ENCODE results near the gene UHRF2. TPM values are rescaled to one million over a fixed set of nuclear protein-coding genes. Genes with fewer than 3 reads are reported as not detected.

Gene UHRF2
- total and polyA plus RNA-seq, 2 of the 13 experiments (the other 11 are each of a cell fraction or from before 2014, with no cell fraction given): 42.1 to 44.2 TPM

DNA sequence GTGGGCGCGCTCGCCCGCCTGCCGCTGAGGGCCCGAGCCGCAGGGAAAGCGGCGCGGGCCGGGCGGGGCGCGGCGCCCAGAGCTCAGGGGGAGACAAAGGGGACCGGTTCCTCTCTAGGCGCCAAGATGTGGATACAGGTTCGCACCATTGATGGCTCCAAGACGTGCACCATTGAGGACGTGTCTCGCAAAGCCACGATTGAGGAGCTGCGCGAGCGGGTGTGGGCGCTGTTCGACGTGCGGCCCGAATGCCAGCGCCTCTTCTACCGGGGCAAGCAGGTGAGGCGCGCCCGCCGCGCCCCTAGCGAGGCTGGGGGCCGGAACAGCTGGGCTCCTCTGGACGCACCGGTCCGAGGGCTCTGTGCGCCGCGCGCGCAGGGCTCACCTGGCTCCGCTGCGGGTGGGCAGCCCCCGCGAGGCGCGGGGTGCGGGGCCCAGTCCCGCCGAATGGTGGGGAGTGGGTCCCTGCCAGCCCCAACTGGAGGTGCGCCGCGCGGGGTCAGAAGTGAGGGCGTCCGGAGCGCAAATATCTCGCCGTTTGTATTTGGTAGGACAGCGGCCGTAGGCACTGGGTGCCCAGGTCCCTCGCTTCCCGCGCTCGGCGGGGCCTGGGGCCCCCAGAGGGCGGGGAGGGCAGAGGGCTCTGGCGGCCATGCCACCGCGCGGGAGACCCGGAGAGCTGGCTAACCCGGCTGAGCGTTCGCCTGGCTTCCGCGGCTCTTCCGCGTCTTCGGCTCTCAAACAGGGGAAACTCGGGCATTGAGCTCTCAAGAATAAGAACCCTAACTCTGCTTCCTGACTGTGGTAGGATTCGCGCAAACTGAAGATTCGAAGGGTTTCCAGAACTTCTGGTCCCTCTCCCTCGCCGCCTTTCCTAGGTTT lies 607 bp downstream of the UHRF2 start (continued):
- no peak for TF ChIP-seq KAT8 (CRISPR knock-in tag; IDR thresholded peaks at IDR 0.05)
- no peak for TF ChIP-seq KAT2B (IDR thresholded peaks at IDR 0.05; ENCODE audit: borderline replicate concordance, low read depth, low read length)
- TF ChIP-seq HNRNPUL1 (IDR thresholded peaks at IDR 0.05; ENCODE audit: low read depth, low read length): no peak
- no peak for TF ChIP-seq ZNF562 (CRISPR knock-in tag; IDR thresholded peaks at IDR 0.05; ENCODE audit: borderline replicate concordance)
- TF ChIP-seq ZFP36L2 (CRISPR knock-in tag; IDR thresholded peaks at IDR 0.05): no peak
- TF ChIP-seq, protein P1, sequence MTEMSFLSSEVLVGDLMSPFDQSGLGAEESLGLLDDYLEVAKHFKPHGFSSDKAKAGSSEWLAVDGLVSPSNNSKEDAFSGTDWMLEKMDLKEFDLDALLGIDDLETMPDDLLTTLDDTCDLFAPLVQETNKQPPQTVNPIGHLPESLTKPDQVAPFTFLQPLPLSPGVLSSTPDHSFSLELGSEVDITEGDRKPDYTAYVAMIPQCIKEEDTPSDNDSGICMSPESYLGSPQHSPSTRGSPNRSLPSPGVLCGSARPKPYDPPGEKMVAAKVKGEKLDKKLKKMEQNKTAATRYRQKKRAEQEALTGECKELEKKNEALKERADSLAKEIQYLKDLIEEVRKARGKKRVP (CRISPR knock-in tag; IDR thresholded peaks at IDR 0.05): no peak
- no peak; the same call in 1 of the 2 replicates for TF ChIP-seq ZNF142 (CRISPR knock-in tag; IDR thresholded peaks at IDR 0.05)
- no peak for TF ChIP-seq ZNF484 (CRISPR knock-in tag; IDR thresholded peaks at IDR 0.05; ENCODE audit: borderline replicate concordance, low read depth)
- TF ChIP-seq, protein P2, sequence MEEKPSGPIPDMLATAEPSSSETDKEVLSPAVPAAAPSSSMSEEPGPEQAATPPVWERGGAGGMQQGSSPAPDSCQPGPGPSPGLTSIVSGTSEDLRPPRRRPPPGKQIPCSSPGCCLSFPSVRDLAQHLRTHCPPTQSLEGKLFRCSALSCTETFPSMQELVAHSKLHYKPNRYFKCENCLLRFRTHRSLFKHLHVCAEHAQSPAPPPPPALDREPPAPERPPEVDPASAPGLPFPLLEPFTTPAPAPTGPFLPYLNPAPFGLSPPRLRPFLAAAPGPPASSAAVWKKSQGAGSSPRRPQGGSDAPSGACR (CRISPR knock-in tag; IDR thresholded peaks at IDR 0.05): peak; percentile 30; the same call in 1 of the 2 replicates
- no peak for TF ChIP-seq KLF6 (CRISPR knock-in tag; IDR thresholded peaks at IDR 0.05)
- 0 out of 2 replicates have a peak, but pooled peaks have one; percentile 8 for TF ChIP-seq ZNF768 (CRISPR knock-in tag; IDR thresholded peaks at IDR 0.05)
- TF ChIP-seq, protein P3, sequence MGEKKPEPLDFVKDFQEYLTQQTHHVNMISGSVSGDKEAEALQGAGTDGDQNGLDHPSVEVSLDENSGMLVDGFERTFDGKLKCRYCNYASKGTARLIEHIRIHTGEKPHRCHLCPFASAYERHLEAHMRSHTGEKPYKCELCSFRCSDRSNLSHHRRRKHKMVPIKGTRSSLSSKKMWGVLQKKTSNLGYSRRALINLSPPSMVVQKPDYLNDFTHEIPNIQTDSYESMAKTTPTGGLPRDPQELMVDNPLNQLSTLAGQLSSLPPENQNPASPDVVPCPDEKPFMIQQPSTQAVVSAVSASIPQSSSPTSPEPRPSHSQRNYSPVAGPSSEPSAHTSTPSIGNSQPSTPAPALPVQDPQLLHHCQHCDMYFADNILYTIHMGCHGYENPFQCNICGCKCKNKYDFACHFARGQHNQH (CRISPR knock-in tag; IDR thresholded peaks at IDR 0.05): peak; percentile 22; the same call in 1 of the 2 replicates
- no peak for TF ChIP-seq ZNF383 (CRISPR knock-in tag; IDR thresholded peaks at IDR 0.05; ENCODE audit: borderline replicate concordance)
- TF ChIP-seq ZNF572 (CRISPR knock-in tag; IDR thresholded peaks at IDR 0.05): no peak
- TF ChIP-seq ZNF12 (CRISPR knock-in tag; IDR thresholded peaks at IDR 0.05): no peak
- no peak for TF ChIP-seq ZNF547 (CRISPR knock-in tag; IDR thresholded peaks at IDR 0.05)
- no peak for TF ChIP-seq PRDM4 (CRISPR knock-in tag; IDR thresholded peaks at IDR 0.05; ENCODE audit: borderline replicate concordance)
- 0 out of 2 replicates have a peak, but pooled peaks have one; percentile 9 for TF ChIP-seq SP4 (CRISPR knock-in tag; IDR thresholded peaks at IDR 0.05)
